ENCODE results near the gene GIMD1.

GIMD1 gene

GRCh38 chr4:106312997-106313522 is 55.5 kb downstream of the GIMD1 start:
- DNase-seq: no peak

- no peak for DNase-seq
Measured at GRCh38 chr4:106312377-106312776, 56.2 kb downstream of the GIMD1 start.

Measured in CD4-positive, alpha-beta T cell treated with Interleukin-17A for 1 hour (primary cell).